ENCODE measurements around the gene TOMM34.

- TF ChIP-seq, protein P1, sequence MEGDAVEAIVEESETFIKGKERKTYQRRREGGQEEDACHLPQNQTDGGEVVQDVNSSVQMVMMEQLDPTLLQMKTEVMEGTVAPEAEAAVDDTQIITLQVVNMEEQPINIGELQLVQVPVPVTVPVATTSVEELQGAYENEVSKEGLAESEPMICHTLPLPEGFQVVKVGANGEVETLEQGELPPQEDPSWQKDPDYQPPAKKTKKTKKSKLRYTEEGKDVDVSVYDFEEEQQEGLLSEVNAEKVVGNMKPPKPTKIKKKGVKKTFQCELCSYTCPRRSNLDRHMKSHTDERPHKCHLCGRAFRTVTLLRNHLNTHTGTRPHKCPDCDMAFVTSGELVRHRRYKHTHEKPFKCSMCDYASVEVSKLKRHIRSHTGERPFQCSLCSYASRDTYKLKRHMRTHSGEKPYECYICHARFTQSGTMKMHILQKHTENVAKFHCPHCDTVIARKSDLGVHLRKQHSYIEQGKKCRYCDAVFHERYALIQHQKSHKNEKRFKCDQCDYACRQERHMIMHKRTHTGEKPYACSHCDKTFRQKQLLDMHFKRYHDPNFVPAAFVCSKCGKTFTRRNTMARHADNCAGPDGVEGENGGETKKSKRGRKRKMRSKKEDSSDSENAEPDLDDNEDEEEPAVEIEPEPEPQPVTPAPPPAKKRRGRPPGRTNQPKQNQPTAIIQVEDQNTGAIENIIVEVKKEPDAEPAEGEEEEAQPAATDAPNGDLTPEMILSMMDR (IDR thresholded peaks at IDR 0.05; ENCODE audit: insufficient read depth, low read depth, low read length): no peak
- no peak for TF ChIP-seq EZH2 (IDR thresholded peaks at IDR 0.05; ENCODE audit: insufficient read depth, low read length)
These were observed 1.9 kb downstream of the TOMM34 start for GRCh38 chr20:44958276-44958675.

All from astrocyte (in vitro differentiated cells and primary cell).